22Rv1 (cell line): ENCODE results near the gene RAB6B.

Source experiments
- CTCF ChIP-seq: fragments of 450-650 bp; IDR thresholded peaks from 2 replicates; pipeline ENCODE4 v1.5.1; 2017; ENCODE audit warnings: mild to moderate bottlenecking
- ZFX ChIP-seq: fragments of 450-650 bp; IDR thresholded peaks from 2 replicates; pipeline ENCODE4 v1.6.1; 2017; ENCODE audit warnings: antibody characterized with exemption, borderline replicate concordance

GRCh38 chr3:133928903-133929607 is 33.4 kb upstream of the RAB6B start:
- no peak for TF ChIP-seq CTCF
- TF ChIP-seq ZFX = no peak
